ENCODE data around the gene SHLD2. TPM values are rescaled to one million over a fixed set of nuclear protein-coding genes. Genes with fewer than 3 reads are reported as not detected.
"Not testable (repeated sequence)": the region's sequence is repeated elsewhere in the genome, so short reads cannot be mapped to it uniquely, and the experiment has no call there.

The SHLD2 gene
- total RNA-seq, 2 donors from 2014 or later, result 30.0 to 30.5 TPM

DNA sequence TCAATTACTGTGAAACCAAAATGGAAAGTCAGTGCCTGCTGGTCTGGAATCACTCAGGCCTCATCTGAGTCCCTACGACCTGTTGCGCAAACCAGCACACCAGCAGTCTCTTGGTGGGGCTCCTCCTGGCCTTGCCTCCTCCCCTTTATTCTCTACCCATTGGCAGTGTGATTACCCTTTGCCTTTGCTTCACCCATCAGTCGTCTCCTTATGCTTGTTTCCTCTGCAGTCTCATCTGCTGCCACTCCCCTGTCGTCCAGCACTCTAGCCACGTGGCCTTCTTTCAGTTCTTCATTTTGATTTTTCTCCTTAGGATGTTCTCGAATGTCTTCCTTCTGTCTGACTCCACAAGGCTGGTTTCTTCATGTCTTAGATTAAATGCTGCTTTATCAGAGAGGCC, 89.4 kb downstream of the SHLD2 start:
- H3K9me3 ChIP-seq (ENCODE audit: control insufficient read depth, low read length); H3K4me3 ChIP-seq (ENCODE audit: low read length); H3K4me3 Mint-ChIP-seq; H3K27me3 Mint-ChIP-seq (ENCODE audit: insufficient read depth); H3K27me3 ChIP-seq (ENCODE audit: control insufficient read depth, insufficient read depth, low read length, poor library complexity, severe bottlenecking); H3K9ac ChIP-seq (ENCODE audit: extremely low read depth, low read length, poor library complexity, severe bottlenecking); H3K9me3 Mint-ChIP-seq; H3K27ac Mint-ChIP-seq; DNase-seq; H3K4me1 ChIP-seq (ENCODE audit: control insufficient read depth, insufficient read depth, low read length); H3K27ac ChIP-seq (ENCODE audit: low read depth, low read length); H3K4me1 Mint-ChIP-seq: not testable (repeated sequence)
- H3K36me3 ChIP-seq (ENCODE audit: control insufficient read depth, insufficient read depth, low read length), result peaks cover 21% of the 10 kb centered on the region
- WGBS, 2 experiments (ENCODE audit: insufficient coverage in 1 of 2, insufficient read length in 1 of 2), result 93 to 95% methylated on average over 2 to 6 of the region's 6 CpGs
- H3K36me3 Mint-ChIP-seq (ENCODE audit: low read depth), result peaks cover 35% of the 10 kb centered on the region

DNA sequence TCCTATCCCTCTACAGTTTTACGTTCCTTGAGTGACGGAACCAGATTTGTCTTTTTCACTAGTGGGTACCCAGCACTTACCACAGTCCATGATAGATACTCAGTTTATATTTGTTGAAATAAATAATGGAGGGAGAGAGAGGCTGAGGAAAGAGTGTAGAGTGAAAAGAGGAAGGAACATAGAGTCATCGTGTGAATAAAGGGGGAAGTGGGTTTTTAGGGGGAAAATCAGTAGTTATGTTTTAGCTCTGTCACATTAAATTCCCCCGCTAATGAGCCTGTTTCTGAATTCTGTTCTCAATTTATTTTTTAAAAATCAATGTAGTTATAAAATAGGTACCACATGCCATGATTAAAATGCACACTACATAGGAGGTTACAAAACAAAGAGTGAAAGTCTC, 91.0 kb downstream of the SHLD2 start:
- not testable (repeated sequence) for H3K27me3 ChIP-seq (ENCODE audit: control insufficient read depth, insufficient read depth, low read length, poor library complexity, severe bottlenecking); H3K9ac ChIP-seq (ENCODE audit: extremely low read depth, low read length, poor library complexity, severe bottlenecking); H3K4me3 Mint-ChIP-seq; H3K4me1 Mint-ChIP-seq; H3K27ac ChIP-seq (ENCODE audit: low read depth, low read length); H3K4me1 ChIP-seq (ENCODE audit: control insufficient read depth, insufficient read depth, low read length); H3K4me3 ChIP-seq (ENCODE audit: low read length); H3K9me3 Mint-ChIP-seq; DNase-seq; H3K9me3 ChIP-seq (ENCODE audit: control insufficient read depth, low read length); H3K27ac Mint-ChIP-seq; H3K27me3 Mint-ChIP-seq (ENCODE audit: insufficient read depth)
- peaks cover 35% of the 10 kb centered on the region for H3K36me3 Mint-ChIP-seq (ENCODE audit: low read depth)
- peaks cover 16% of the 10 kb centered on the region for H3K36me3 ChIP-seq (ENCODE audit: control insufficient read depth, insufficient read depth, low read length)
- no CpG with 5 or more reads among the region's 4 CpGs for WGBS, 2 experiments (ENCODE audit: insufficient coverage in 1 of 2, insufficient read length in 1 of 2)

DNA sequence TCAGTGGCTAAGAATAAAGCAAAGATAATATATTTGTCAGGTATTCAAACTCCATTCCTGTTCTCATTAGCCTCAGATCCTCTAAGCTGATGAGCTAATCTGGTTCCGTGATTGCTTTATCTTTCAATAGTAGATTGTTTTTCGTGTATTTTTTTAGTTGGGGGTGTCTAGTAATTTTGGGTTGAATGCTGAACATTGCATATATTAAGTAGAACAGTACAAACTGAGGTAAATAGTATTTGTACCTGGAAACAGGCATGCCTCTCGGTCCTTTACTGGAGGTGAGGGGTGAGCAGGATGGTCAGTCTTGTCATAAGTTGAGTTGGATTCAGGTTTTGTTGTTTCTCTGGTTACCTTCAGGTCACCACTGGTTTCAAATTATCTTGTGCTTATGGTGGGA, 92.6 kb downstream of the SHLD2 start:
- H3K4me1 ChIP-seq (ENCODE audit: control insufficient read depth, insufficient read depth, low read length); H3K9me3 ChIP-seq (ENCODE audit: control insufficient read depth, low read length); DNase-seq; H3K9ac ChIP-seq (ENCODE audit: extremely low read depth, low read length, poor library complexity, severe bottlenecking); H3K4me3 ChIP-seq (ENCODE audit: low read length); H3K9me3 Mint-ChIP-seq; H3K27me3 Mint-ChIP-seq (ENCODE audit: insufficient read depth); H3K4me1 Mint-ChIP-seq; H3K27me3 ChIP-seq (ENCODE audit: control insufficient read depth, insufficient read depth, low read length, poor library complexity, severe bottlenecking); H3K27ac ChIP-seq (ENCODE audit: low read depth, low read length); H3K4me3 Mint-ChIP-seq; H3K27ac Mint-ChIP-seq: not testable (repeated sequence)
- WGBS, 2 experiments (ENCODE audit: insufficient coverage in 1 of 2, insufficient read length in 1 of 2), result 77% methylated on average over 3 of the region's 3 CpGs; no CpG with 5 or more reads in 1 of the 2 experiments
- H3K36me3 Mint-ChIP-seq (ENCODE audit: low read depth), result peaks cover 36% of the 10 kb centered on the region
- H3K36me3 ChIP-seq (ENCODE audit: control insufficient read depth, insufficient read depth, low read length), result peaks cover 11% of the 10 kb centered on the region

DNA sequence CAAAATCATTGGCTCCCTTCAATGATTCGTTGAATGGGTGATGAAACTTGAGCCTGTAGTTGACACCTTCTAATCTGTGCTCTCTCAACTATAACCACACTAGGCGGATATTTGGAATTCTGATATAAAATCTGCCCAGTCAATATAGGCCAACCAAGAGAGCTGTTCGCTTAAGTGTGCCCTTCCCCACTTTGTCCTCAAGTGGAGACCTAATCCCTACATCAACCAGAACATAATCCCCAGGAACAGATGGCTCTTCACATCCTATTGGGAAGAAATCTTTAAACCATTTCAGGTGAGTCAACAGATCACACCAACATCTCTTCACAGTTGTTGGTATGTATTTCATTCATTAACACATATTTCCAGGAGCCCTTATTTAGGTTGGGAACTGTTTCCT, 96.8 kb downstream of the SHLD2 start:
- peaks cover 23% of the 10 kb centered on the region for H3K36me3 Mint-ChIP-seq (ENCODE audit: low read depth)
- H3K4me1 Mint-ChIP-seq; H3K4me1 ChIP-seq (ENCODE audit: control insufficient read depth, insufficient read depth, low read length); H3K27me3 Mint-ChIP-seq (ENCODE audit: insufficient read depth); H3K27me3 ChIP-seq (ENCODE audit: control insufficient read depth, insufficient read depth, low read length, poor library complexity, severe bottlenecking); H3K4me3 ChIP-seq (ENCODE audit: low read length); DNase-seq; H3K9ac ChIP-seq (ENCODE audit: extremely low read depth, low read length, poor library complexity, severe bottlenecking); H3K27ac Mint-ChIP-seq; H3K9me3 Mint-ChIP-seq; H3K9me3 ChIP-seq (ENCODE audit: control insufficient read depth, low read length); H3K27ac ChIP-seq (ENCODE audit: low read depth, low read length); H3K4me3 Mint-ChIP-seq: not testable (repeated sequence)
- WGBS, 2 experiments (ENCODE audit: insufficient coverage in 1 of 2, insufficient read length in 1 of 2), result 96% methylated on average over 2 of the region's 3 CpGs; no CpG with 5 or more reads in 1 of the 2 experiments
- H3K36me3 ChIP-seq (ENCODE audit: control insufficient read depth, insufficient read depth, low read length), result peaks cover 11% of the 10 kb centered on the region

DNA sequence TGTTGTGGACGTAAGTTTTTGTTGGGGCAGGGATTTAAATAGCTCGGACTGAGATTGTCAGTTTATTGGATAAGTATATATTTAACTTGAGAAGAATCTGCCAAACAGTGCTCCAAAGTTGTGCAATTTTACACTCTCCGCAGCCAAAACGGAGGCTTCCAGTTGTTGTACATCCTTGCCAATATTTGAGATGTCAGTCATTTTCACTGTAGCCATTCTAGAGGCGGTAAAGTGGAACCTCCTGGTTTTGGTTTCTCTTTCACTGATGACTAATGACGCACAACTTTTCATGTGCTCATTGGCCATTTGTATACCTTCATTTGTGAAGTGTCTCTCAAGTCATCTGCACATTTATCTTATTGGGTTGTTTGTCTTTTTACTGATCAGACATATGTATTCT, 105.9 kb downstream of the SHLD2 start:
- H3K4me1 Mint-ChIP-seq; H3K27me3 ChIP-seq (ENCODE audit: control insufficient read depth, insufficient read depth, low read length, poor library complexity, severe bottlenecking); H3K4me3 ChIP-seq (ENCODE audit: low read length); H3K27ac ChIP-seq (ENCODE audit: low read depth, low read length); H3K27ac Mint-ChIP-seq; H3K9ac ChIP-seq (ENCODE audit: extremely low read depth, low read length, poor library complexity, severe bottlenecking); H3K36me3 ChIP-seq (ENCODE audit: control insufficient read depth, insufficient read depth, low read length); H3K4me1 ChIP-seq (ENCODE audit: control insufficient read depth, insufficient read depth, low read length); H3K9me3 ChIP-seq (ENCODE audit: control insufficient read depth, low read length); DNase-seq; H3K36me3 Mint-ChIP-seq (ENCODE audit: low read depth); H3K4me3 Mint-ChIP-seq; H3K9me3 Mint-ChIP-seq; H3K27me3 Mint-ChIP-seq (ENCODE audit: insufficient read depth): not testable (repeated sequence)
- 89 to 100% methylated on average over 4 to 6 of the region's 6 CpGs for WGBS, 2 experiments (ENCODE audit: insufficient coverage in 1 of 2, insufficient read length in 1 of 2)

DNA sequence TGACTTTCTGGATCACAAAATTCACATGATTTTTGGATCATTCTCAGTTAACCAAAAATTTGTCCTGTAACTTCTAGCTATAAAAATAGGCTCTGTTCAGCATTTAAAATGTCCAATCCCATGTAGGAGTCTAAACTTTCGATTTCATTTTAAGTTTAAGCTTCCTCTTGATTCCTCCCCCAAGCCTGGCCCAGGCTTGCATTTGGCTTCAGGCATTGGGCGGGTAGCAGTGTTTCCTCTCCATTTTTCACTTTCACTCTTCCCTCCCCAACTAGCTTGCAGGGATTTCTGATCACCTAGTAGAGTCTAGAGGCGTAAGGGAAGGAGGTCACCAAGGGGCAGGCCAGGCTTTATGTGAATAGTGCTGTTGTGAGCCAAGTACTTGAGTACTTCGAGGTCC, 109.8 kb downstream of the SHLD2 start:
- not testable (repeated sequence) for H3K27ac ChIP-seq (ENCODE audit: low read depth, low read length); H3K4me3 Mint-ChIP-seq; H3K4me1 ChIP-seq (ENCODE audit: control insufficient read depth, insufficient read depth, low read length); H3K4me1 Mint-ChIP-seq; H3K9me3 Mint-ChIP-seq; H3K36me3 Mint-ChIP-seq (ENCODE audit: low read depth); DNase-seq; H3K27me3 Mint-ChIP-seq (ENCODE audit: insufficient read depth); H3K9ac ChIP-seq (ENCODE audit: extremely low read depth, low read length, poor library complexity, severe bottlenecking); H3K27ac Mint-ChIP-seq; H3K4me3 ChIP-seq (ENCODE audit: low read length); H3K27me3 ChIP-seq (ENCODE audit: control insufficient read depth, insufficient read depth, low read length, poor library complexity, severe bottlenecking); H3K9me3 ChIP-seq (ENCODE audit: control insufficient read depth, low read length); H3K36me3 ChIP-seq (ENCODE audit: control insufficient read depth, insufficient read depth, low read length)
- 100% methylated on average over 2 of the region's 4 CpGs; no CpG with 5 or more reads in 1 of the 2 experiments for WGBS, 2 experiments (ENCODE audit: insufficient coverage in 1 of 2, insufficient read length in 1 of 2)

DNA sequence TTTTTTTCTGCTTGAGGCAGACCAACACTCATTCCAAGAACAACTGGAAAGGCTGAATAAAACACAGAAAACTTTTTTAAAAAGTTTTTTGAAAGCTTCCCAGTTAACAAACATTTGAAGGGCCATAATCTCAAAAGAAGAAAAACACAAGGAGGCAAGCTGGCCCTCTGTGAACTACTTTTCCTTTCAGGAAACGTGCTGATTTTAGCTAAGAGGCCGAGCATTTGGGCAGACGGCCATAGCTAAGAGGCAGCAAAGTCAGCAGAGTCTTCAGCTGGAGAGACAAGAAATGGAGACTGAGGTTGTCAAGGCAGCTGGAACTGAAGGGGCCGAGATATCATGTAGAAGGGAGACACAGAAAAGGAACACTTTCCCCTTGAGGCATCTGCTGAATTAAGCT, 111.9 kb downstream of the SHLD2 start:
- DNase-seq; H3K4me1 Mint-ChIP-seq; H3K27me3 ChIP-seq (ENCODE audit: control insufficient read depth, insufficient read depth, low read length, poor library complexity, severe bottlenecking); H3K36me3 ChIP-seq (ENCODE audit: control insufficient read depth, insufficient read depth, low read length); H3K9me3 ChIP-seq (ENCODE audit: control insufficient read depth, low read length); H3K9me3 Mint-ChIP-seq; H3K4me3 Mint-ChIP-seq; H3K27ac ChIP-seq (ENCODE audit: low read depth, low read length); H3K27ac Mint-ChIP-seq; H3K4me3 ChIP-seq (ENCODE audit: low read length); H3K36me3 Mint-ChIP-seq (ENCODE audit: low read depth); H3K9ac ChIP-seq (ENCODE audit: extremely low read depth, low read length, poor library complexity, severe bottlenecking); H3K4me1 ChIP-seq (ENCODE audit: control insufficient read depth, insufficient read depth, low read length); H3K27me3 Mint-ChIP-seq (ENCODE audit: insufficient read depth): not testable (repeated sequence)
- 99% methylated on average over 4 of the region's 4 CpGs; no CpG with 5 or more reads in 1 of the 2 experiments for WGBS, 2 experiments (ENCODE audit: insufficient coverage in 1 of 2, insufficient read length in 1 of 2)

All from endodermal cell (in vitro differentiated cells).